SU-DHL-6 (cell line): ENCODE data around the gene CHRNA4.

ENCODE experiments used
- EZH2phosphoT487 ChIP-seq: fragments of 200-600 bp; sonication (generic), shearing (Covaris generic); conservative IDR thresholded peaks from 2 replicates; pipeline ENCODE4 v1.6.1; 2018; ENCODE audit warnings: mild to moderate bottlenecking, antibody characterized with exemption, low read length, moderate library complexity, mixed read lengths
- TF ChIP-seq, protein P1 (sequence below): fragments of 200-600 bp; sonication (generic); IDR thresholded peaks from one replicate; pipeline ENCODE4 v1.5.1; 2017; ENCODE audit warnings: antibody characterized with exemption, mild to moderate bottlenecking, low read length, moderate library complexity; ENCODE audit not compliant: insufficient read depth, poor library complexity, severe bottlenecking

GRCh38 chr20:63374504-63374903, 13.4 kb upstream of the CHRNA4 start:
- TF ChIP-seq, protein P1, sequence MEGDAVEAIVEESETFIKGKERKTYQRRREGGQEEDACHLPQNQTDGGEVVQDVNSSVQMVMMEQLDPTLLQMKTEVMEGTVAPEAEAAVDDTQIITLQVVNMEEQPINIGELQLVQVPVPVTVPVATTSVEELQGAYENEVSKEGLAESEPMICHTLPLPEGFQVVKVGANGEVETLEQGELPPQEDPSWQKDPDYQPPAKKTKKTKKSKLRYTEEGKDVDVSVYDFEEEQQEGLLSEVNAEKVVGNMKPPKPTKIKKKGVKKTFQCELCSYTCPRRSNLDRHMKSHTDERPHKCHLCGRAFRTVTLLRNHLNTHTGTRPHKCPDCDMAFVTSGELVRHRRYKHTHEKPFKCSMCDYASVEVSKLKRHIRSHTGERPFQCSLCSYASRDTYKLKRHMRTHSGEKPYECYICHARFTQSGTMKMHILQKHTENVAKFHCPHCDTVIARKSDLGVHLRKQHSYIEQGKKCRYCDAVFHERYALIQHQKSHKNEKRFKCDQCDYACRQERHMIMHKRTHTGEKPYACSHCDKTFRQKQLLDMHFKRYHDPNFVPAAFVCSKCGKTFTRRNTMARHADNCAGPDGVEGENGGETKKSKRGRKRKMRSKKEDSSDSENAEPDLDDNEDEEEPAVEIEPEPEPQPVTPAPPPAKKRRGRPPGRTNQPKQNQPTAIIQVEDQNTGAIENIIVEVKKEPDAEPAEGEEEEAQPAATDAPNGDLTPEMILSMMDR, result no peak
- no peak for TF ChIP-seq EZH2phosphoT487
